Coronary artery (tissue), 2 donors: Measurements from ENCODE around the gene FILIP1L.

Experiments used
- DNase-seq: peaks from one replicate; pipeline ENCODE4 v3.0.0-alpha.2; 2017; ENCODE audit warnings: low spot score
- H3K27ac ChIP-seq, 2 donors: fragments of 200-600 bp; sonication (generic); one replicate each; pipeline ENCODE4 v1.5.1; 2016 to 2019
- H3K4me3 ChIP-seq: fragments of 200-600 bp; sonication (generic); 2 replicates; pipeline ENCODE4 v1.5.1; 2016; ENCODE audit warnings: mild to moderate bottlenecking, moderate library complexity
- CTCF ChIP-seq: fragments of 200-600 bp; sonication (generic); IDR thresholded peaks from one replicate; pipeline ENCODE4 v1.5.1; 2019; ENCODE audit warnings: antibody characterized with exemption

Gene FILIP1L

GRCh38 chr3:100033903-100034471, 80.3 kb downstream of the FILIP1L start:
- Histone ChIP-seq H3K4me3 (no peak overlapping the region), H3K27ac (peak overlapping the region in 1 of 2 donors; percentile 36)
- no peak for TF ChIP-seq CTCF
- DNase-seq: no peak

- no peak for DNase-seq
- Histone ChIP-seq H3K27ac (no peak overlapping the region), H3K4me3 (no peak overlapping the region)
- no peak for TF ChIP-seq CTCF
These were observed 81.1 kb downstream of the FILIP1L start for GRCh38 chr3:100033184-100033583.

- no peak overlapping the region for H3K4me3 ChIP-seq
- no peak overlapping the region for H3K27ac ChIP-seq
- DNase-seq: no peak
- no peak for TF ChIP-seq CTCF
These were observed 82.1 kb downstream of the FILIP1L start for GRCh38 chr3:100032243-100032642.

GRCh38 chr3:100030914-100031425, 83.3 kb downstream of the FILIP1L start:
- TF ChIP-seq CTCF: no peak
- no peak overlapping the region for H3K27ac ChIP-seq
- DNase-seq: no peak
- H3K4me3 ChIP-seq: no peak overlapping the region

GRCh38 chr3:100030346-100030745, 84.0 kb downstream of the FILIP1L start:
- Histone ChIP-seq H3K27ac (no peak overlapping the region), H3K4me3 (no peak overlapping the region)
- DNase-seq: no peak
- no peak for TF ChIP-seq CTCF

GRCh38 chr3:100029689-100030088, 84.6 kb downstream of the FILIP1L start:
- H3K27ac ChIP-seq: no peak overlapping the region
- no peak overlapping the region for H3K4me3 ChIP-seq
- no peak for TF ChIP-seq CTCF
- no peak for DNase-seq

- Histone ChIP-seq H3K4me3 (no peak overlapping the region), H3K27ac (no peak overlapping the region)
- no peak for TF ChIP-seq CTCF
- no peak for DNase-seq
These were observed 85.2 kb downstream of the FILIP1L start for GRCh38 chr3:100029052-100029451.
